Cardiac fibroblast (primary cell): ENCODE results near the gene AK4.
A peak's percentile ranks its signal among the peaks of the same experiment; 100 is the strongest.

Experiments used
- DNase-seq, 2 donors: peaks; one replicate each; pipeline versions ENCODE4 v3.0.0 to v3.0.0-alpha.2; 2010; ENCODE audit warnings: low read depth in 2 of 2
- H3K4me3 ChIP-seq, 2 donors: replicated peaks in 1 of 2; 1 replicate in 1 of 2; 2 replicates in 1 of 2; pipeline ENCODE4 v1.5.1; 2011; ENCODE audit warnings: low read depth in 2 of 2, low read length in 2 of 2, mild to moderate bottlenecking in 2 of 2, moderate library complexity in 1 of 2
- CTCF ChIP-seq: IDR thresholded peaks from one replicate; pipeline ENCODE4 v1.5.1; 2011; ENCODE audit warnings: low read depth, mild to moderate bottlenecking, low read length, inconsistent platforms

The AK4 gene

GRCh38 chr1:65256860-65257708 lies 109.1 kb downstream of the AK4 start:
- DNase-seq, result no peak
- no peak overlapping the region for H3K4me3 ChIP-seq

DNA sequence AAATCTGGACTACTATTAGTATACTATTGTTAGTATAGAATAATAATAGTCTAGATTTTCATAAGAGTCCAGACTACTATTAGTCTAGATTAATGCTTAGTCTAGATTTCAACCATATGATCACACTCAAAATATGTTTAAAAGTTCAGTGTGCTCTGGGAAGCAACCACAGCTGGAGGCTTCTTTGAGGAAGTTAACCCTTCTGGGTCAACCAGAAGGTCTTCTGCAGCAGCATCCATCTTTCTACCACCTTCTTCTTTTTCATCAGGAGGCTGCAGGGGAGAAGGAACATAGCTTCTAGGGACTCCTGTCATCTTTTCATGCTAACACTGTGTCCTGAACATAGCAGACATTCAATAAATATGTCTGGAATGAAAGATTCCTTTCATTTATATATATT lies 110.1 kb downstream of the AK4 start:
- no peak overlapping the region for H3K4me3 ChIP-seq
- TF ChIP-seq CTCF, result no peak
- DNase-seq, result no peak

More at GRCh38 chr1:65256860-65257708, 109.1 kb downstream of the AK4 start:
- no peak for TF ChIP-seq CTCF

GRCh38 chr1:65259816-65260215 lies 111.8 kb downstream of the AK4 start:
- no peak for TF ChIP-seq CTCF
- H3K4me3 ChIP-seq, result no peak overlapping the region
- no peak for DNase-seq

DNA sequence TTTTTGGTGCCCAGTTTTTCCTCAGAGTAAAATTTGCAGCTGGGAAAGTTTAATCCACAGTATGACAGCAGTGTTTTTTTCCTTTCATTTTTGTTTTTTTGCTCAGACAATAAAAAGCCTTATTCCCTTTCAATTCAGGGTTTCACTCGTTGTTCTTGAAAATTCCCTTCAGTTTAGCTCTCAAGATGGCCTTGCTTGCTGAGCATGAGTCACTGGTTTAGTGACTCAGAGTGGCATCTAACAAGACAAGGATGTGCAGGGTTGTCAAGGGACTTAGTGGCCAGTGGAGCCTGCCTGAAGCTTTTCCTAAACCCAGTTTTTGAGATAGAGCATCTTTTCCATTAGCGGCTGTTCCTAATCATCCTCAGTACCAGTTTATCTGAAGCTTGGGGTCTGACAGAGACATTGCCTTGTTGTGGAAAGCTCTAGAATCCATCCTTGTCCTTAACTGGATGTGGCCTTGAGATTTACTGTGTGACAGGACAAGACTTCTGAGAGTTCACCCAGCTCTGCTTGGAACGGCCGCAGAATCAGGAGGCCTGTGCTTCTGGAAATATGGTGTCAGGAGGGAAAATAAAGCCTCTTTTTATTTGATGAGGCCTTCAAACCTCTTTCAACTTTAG lies 113.0 kb downstream of the AK4 start:
- H3K4me3 ChIP-seq, result no peak overlapping the region
- peak in 1 of 2 donors; percentile 82 for DNase-seq
- TF ChIP-seq CTCF, result no peak

- no peak for DNase-seq
- no peak overlapping the region for H3K4me3 ChIP-seq
- TF ChIP-seq CTCF, result no peak
Measured at GRCh38 chr1:65263286-65263685, 115.3 kb downstream of the AK4 start.

DNA sequence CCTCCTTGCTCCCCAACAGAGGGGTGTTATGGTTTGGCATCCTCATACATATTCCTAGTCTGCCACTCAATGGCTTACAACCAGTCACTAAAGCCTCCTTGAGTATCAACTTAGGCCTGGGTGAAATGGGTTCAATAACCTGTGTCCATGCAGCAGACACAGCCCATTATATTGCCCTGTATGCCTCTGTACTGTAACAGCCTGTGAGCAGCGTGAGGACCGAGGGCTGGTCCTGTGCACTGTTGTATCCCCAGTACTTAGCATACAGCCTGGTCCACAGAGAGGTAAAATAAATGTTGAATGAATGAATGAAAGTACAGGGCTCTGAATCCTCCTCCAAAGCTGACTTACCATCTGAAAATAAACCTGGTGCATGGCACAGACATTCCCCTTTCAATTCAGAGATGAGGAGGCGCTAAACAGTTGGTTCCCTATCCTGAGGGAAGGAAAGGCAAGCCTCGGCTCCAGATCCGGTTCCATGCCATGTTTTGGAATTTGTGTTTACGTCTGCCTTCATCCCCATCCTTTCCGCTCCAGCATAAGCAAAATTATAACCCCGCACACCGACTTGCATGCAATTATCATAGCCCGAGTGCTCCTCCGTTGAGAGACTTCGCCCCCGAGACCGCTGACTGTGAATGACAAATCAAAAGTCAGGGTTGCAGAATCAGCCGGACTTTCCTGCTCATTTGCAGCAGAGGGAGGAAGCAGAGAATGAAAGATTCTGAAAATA lies 116.4 kb downstream of the AK4 start:
- TF ChIP-seq CTCF, result no peak
- peak overlapping the region; percentile 11 to 55 for H3K4me3 ChIP-seq
- DNase-seq, result peak; percentile 60 to 81
